ENCODE results near the gene BCL11A.

DNA sequence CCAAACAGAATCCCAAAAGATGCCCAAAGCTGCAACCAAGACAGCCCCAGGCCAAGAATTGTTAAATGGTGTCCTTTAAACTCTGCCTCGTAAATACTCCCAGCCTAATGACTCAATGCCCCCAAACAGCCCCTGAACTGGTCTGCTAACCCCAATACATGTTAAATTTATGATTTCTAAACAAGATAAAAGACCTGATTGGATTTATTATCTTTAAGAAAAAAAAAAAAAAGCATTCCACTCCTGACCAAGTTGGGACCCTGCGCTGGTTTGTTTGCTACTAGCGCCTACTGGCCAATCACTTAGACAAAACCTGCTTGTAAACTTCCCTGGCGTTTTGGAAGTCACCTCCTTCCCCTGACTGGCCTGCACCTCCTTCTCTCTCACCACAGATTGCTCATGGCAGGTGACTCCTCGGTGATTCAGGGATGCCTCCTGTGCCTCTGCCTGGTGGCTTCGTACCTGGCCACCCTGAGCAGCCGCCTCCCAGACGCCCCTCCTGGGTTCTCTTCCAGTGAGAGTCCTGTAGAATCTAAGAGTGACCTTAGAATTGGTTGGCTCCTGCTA lies 121.3 kb downstream of the BCL11A start:
- TF ChIP-seq, protein P1, sequence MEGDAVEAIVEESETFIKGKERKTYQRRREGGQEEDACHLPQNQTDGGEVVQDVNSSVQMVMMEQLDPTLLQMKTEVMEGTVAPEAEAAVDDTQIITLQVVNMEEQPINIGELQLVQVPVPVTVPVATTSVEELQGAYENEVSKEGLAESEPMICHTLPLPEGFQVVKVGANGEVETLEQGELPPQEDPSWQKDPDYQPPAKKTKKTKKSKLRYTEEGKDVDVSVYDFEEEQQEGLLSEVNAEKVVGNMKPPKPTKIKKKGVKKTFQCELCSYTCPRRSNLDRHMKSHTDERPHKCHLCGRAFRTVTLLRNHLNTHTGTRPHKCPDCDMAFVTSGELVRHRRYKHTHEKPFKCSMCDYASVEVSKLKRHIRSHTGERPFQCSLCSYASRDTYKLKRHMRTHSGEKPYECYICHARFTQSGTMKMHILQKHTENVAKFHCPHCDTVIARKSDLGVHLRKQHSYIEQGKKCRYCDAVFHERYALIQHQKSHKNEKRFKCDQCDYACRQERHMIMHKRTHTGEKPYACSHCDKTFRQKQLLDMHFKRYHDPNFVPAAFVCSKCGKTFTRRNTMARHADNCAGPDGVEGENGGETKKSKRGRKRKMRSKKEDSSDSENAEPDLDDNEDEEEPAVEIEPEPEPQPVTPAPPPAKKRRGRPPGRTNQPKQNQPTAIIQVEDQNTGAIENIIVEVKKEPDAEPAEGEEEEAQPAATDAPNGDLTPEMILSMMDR (conservative IDR thresholded peaks at IDR 0.05), result no peak
- TF ChIP-seq ZFX (IDR thresholded peaks at IDR 0.05), result no peak

Measured in C4-2B (cell line).